HCT116 (cell line): ENCODE measurements around the gene OR11H7.

Experiments used
- ATF3 ChIP-seq: IDR thresholded peaks from 2 replicates; pipeline ENCODE4 v1.6.1; 2012
- CEBPB ChIP-seq: IDR thresholded peaks from 2 replicates; pipeline ENCODE4 v1.6.1; 2012; ENCODE audit warnings: low read depth
- CTCF ChIP-seq, 3 experiments: fragments of 200-600 bp in 1 of 3; sonication (generic) in 1 of 3; IDR thresholded peaks in 2 of 3; conservative IDR thresholded peaks in 1 of 3; 2 replicates each; pipeline ENCODE4 v1.5.1; 2012 to 2017; ENCODE audit warnings: low read depth in 2 of 3, low read length in 2 of 3, antibody characterized with exemption in 1 of 3, borderline replicate concordance in 1 of 3, control low read depth in 1 of 3, mild to moderate bottlenecking in 1 of 3, mixed read lengths in 1 of 3, mixed run types in 1 of 3, moderate library complexity in 1 of 3; ENCODE audit not compliant: insufficient read depth in 1 of 3
- EGR1 ChIP-seq: IDR thresholded peaks from 2 replicates; pipeline ENCODE4 v1.6.1; 2012; ENCODE audit warnings: low read depth
- EZH2phosphoT487 ChIP-seq: fragments of 200-600 bp; IDR thresholded peaks from 2 replicates; pipeline ENCODE4 v1.6.1; 2018; ENCODE audit warnings: antibody characterized with exemption, borderline replicate concordance
- JUND ChIP-seq: IDR thresholded peaks from 2 replicates; pipeline ENCODE4 v1.6.1; 2012
- POLR2A ChIP-seq: IDR thresholded peaks from 2 replicates; pipeline ENCODE4 v1.7.0; 2011; ENCODE audit warnings: borderline replicate concordance; ENCODE audit not compliant: insufficient read depth, insufficient read length; ENCODE audit errors: extremely low read depth
- POLR2AphosphoS5 ChIP-seq: IDR thresholded peaks from 2 replicates; pipeline ENCODE4 v1.6.1; 2011; ENCODE audit warnings: mild to moderate bottlenecking, low read depth, low read length, moderate library complexity
- SIN3A ChIP-seq: IDR thresholded peaks from 2 replicates; pipeline ENCODE4 v1.6.1; 2012; ENCODE audit warnings: low read depth
- TCF7L2 ChIP-seq: IDR thresholded peaks from 2 replicates; pipeline ENCODE4 v1.7.0; 2011; ENCODE audit warnings: borderline replicate concordance, inconsistent platforms; ENCODE audit not compliant: insufficient read depth, insufficient read length; ENCODE audit errors: extremely low read depth
- ZBTB33 ChIP-seq: IDR thresholded peaks from 2 replicates; pipeline ENCODE4 v1.6.1; 2011; ENCODE audit warnings: mild to moderate bottlenecking, low read length, moderate library complexity; ENCODE audit not compliant: insufficient replicate concordance; ENCODE audit errors: extremely low read depth
- ZFX ChIP-seq: fragments of 450-650 bp; IDR thresholded peaks from 2 replicates; pipeline ENCODE4 v1.6.1; 2017
- ZNF274 ChIP-seq: fragments of 200-500 bp; sonication (Bioruptor generic); IDR thresholded peaks from 2 replicates; pipeline ENCODE4 v1.6.1; 2014; ENCODE audit warnings: mild to moderate bottlenecking, low read depth, low read length, inconsistent platforms

- TF ChIP-seq CTCF (IDR thresholded peaks at IDR 0.05 in 2 of 3, conservative IDR thresholded peaks at IDR 0.05 in 1 of 3; ENCODE audit: borderline replicate concordance in 1 of 3, insufficient read depth in 1 of 3, low read depth in 2 of 3, low read length in 2 of 3), result no peak
- TF ChIP-seq EZH2phosphoT487, result no peak
- TF ChIP-seq SIN3A, result no peak
- no peak for TF ChIP-seq ZNF274
- TF ChIP-seq POLR2A, result no peak
- no peak for TF ChIP-seq EGR1
- no peak for TF ChIP-seq CEBPB
- no peak for TF ChIP-seq TCF7L2
- no peak for TF ChIP-seq ZFX
- no peak for TF ChIP-seq ATF3
- TF ChIP-seq JUND, result no peak
- no peak for TF ChIP-seq POLR2AphosphoS5
- no peak for TF ChIP-seq ZBTB33
Observed at GRCh38 chr14:20194101-20194500, 34.7 kb upstream of the OR11H7 start.
